H1 (cell line): ENCODE data around the gene RABEP1. TPM values are rescaled to one million over a fixed set of nuclear protein-coding genes. Genes with fewer than 3 reads are reported as not detected.

Source experiments
- CHD7 ChIP-seq: fragments of 300-600 bp; sonication (generic); IDR thresholded peaks from 2 replicates; pipeline ENCODE4 v1.7.1; 2012; ENCODE audit warnings: low read length, moderate library complexity, mild to moderate bottlenecking, inconsistent platforms; ENCODE audit not compliant: insufficient replicate concordance
- EP300 ChIP-seq, 2 experiments: IDR thresholded peaks; 1 replicate in 1 of 2; 2 replicates in 1 of 2; pipeline ENCODE4 v1.6.1; 2011 to 2012; ENCODE audit warnings: low read depth in 2 of 2, low read length in 2 of 2, mild to moderate bottlenecking in 2 of 2, borderline replicate concordance in 1 of 2, inconsistent platforms in 1 of 2, moderate library complexity in 1 of 2
- HDAC6 ChIP-seq: IDR thresholded peaks from one replicate; pipeline ENCODE4 v1.7.1; 2012; ENCODE audit warnings: low read depth, mild to moderate bottlenecking, inconsistent platforms, low read length, moderate library complexity
- JUN ChIP-seq: IDR thresholded peaks from 2 replicates; pipeline ENCODE4 v1.6.1; 2011; ENCODE audit warnings: low read depth, mild to moderate bottlenecking, improper control_type of control experiment, low read length
- KDM5A ChIP-seq: fragments of 200-600 bp; IDR thresholded peaks from 2 replicates; pipeline ENCODE4 v1.7.1; 2012; ENCODE audit warnings: mild to moderate bottlenecking, low read length, inconsistent platforms, mixed read lengths
- NRF1 ChIP-seq: IDR thresholded peaks from 2 replicates; pipeline ENCODE4 v1.6.1; 2011; ENCODE audit warnings: mild to moderate bottlenecking, low read depth, low read length, improper control_type of control experiment
- SP2 ChIP-seq: IDR thresholded peaks from 2 replicates; pipeline ENCODE4 v1.6.1; 2012; ENCODE audit warnings: mild to moderate bottlenecking, low read length, inconsistent platforms
- TCF12 ChIP-seq: IDR thresholded peaks from 2 replicates; pipeline ENCODE4 v1.6.1; 2011; ENCODE audit warnings: low read depth, mild to moderate bottlenecking, low read length
- USF2 ChIP-seq: IDR thresholded peaks from 2 replicates; pipeline ENCODE4 v1.6.1; 2011; ENCODE audit warnings: low read length, improper control_type of control experiment
- polyA plus RNA-seq, 7 experiments: library from polyadenylated mRNA; depleted of rRNA in 3 of 7; stranded (reverse) in 5 of 7; unstranded in 2 of 7; fragments of >200 nt in 5 of 7; fragments of 200-250 nt in 2 of 7; gene quantifications; 1 replicate in 5 of 7; 2 replicates in 1 of 7; 4 replicates in 1 of 7; pipeline versions ENCODE4 v1.2.1 to v1.2.3, GENCODE V29; 2011 to 2013; ENCODE audit warnings: missing spikeins in 2 of 7, mixed read lengths in 2 of 7
- total RNA-seq: library from RNA; stranded (reverse); fragmentation: NEBNext Ultra II Directional; extraction: Animal tissue kit (Norgen Biotek cat#: 25700); gene quantifications from 2 replicates; pipeline ENCODE4 v1.2.1, GENCODE V29; 2021
- TF ChIP-seq, protein P1 (sequence below): IDR thresholded peaks from 2 replicates; pipeline ENCODE4 v1.6.1; 2012; ENCODE audit warnings: inconsistent platforms

RABEP1 gene
- total and polyA plus RNA-seq, 2 of the 8 experiments (the other 6 are each of a cell fraction or from before 2014, with no cell fraction given): 8.5 to 52.3 TPM

- TF ChIP-seq CHD7 (no peak), EP300 (IDR thresholded peaks at IDR 0.05; ENCODE audit: borderline replicate concordance in 1 of 2, low read depth in 2 of 2, low read length in 2 of 2) (no peak), HDAC6 (no peak), KDM5A (no peak), TCF12 (no peak), NRF1 (no peak), JUN (no peak), USF2 (no peak), SP2 (no peak)
- TF ChIP-seq, protein P1, sequence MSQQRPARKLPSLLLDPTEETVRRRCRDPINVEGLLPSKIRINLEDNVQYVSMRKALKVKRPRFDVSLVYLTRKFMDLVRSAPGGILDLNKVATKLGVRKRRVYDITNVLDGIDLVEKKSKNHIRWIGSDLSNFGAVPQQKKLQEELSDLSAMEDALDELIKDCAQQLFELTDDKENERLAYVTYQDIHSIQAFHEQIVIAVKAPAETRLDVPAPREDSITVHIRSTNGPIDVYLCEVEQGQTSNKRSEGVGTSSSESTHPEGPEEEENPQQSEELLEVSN: no peak
Observed at GRCh38 chr17:5330981-5331380, 48.9 kb downstream of the RABEP1 start (continued).
